Measurements from ENCODE around the gene IGSF23. TPM values are rescaled to one million over a fixed set of nuclear protein-coding genes. Genes with fewer than 3 reads are reported as not detected.

Gene IGSF23
- total and polyA plus RNA-seq, 8 donors: 0.73 TPM; not detected in 7

GRCh38 chr19:44672226-44672625, 58.9 kb downstream of the IGSF23 start:
- intact Hi-C loops (cut with DNase I; ENCODE audit: low total_unique reads): no loop called here
- no peak overlapping the region for H3K4me3 ChIP-seq
- no peak for TF ChIP-seq EP300 (IDR thresholded peaks at IDR 0.05)
- TF ChIP-seq POLR2AphosphoS5 (IDR thresholded peaks at IDR 0.05): no peak
- no peak for TF ChIP-seq POLR2A (IDR thresholded peaks at IDR 0.05)
- no peak for TF ChIP-seq CTCF (IDR thresholded peaks at IDR 0.05)
- WGBS, 5 donors: 64 to 91% (median 75%) methylated on average over 1 of the region's 1 CpG
- H3K27me3 ChIP-seq: no peaks in the 10 kb centered on the region
- H3K4me1 ChIP-seq: no peaks in the 10 kb centered on the region
- H3K36me3 ChIP-seq: peaks cover 0 to 12% (median 0%) of the 10 kb centered on the region in 4 donors
- no peak for DNase-seq
- no peaks in the 10 kb centered on the region for H3K9me3 ChIP-seq
- H3K27ac ChIP-seq: no peak overlapping the region

GRCh38 chr19:44673510-44673909, 60.1 kb downstream of the IGSF23 start:
- no peaks in the 10 kb centered on the region for H3K27me3 ChIP-seq
- 74 to 96% (median 91%) methylated on average over 4 of the region's 4 CpGs for WGBS, 5 donors
- intact Hi-C loops (cut with DNase I; ENCODE audit: low total_unique reads): no loop called here
- TF ChIP-seq POLR2A (IDR thresholded peaks at IDR 0.05) (no peak), CTCF (IDR thresholded peaks at IDR 0.05) (no peak), EP300 (IDR thresholded peaks at IDR 0.05) (no peak), POLR2AphosphoS5 (IDR thresholded peaks at IDR 0.05) (no peak)
- no peak for DNase-seq
- H3K9me3 ChIP-seq: no peaks in the 10 kb centered on the region
- no peaks in the 10 kb centered on the region for H3K4me1 ChIP-seq
- H3K27ac ChIP-seq: no peak overlapping the region
- H3K4me3 ChIP-seq: no peak overlapping the region
- peaks cover 0 to 12% (median 0%) of the 10 kb centered on the region in 4 donors for H3K36me3 ChIP-seq

GRCh38 chr19:44675521-44675920, 62.2 kb downstream of the IGSF23 start:
- H3K27ac ChIP-seq: no peak overlapping the region
- no peak for TF ChIP-seq CTCF (IDR thresholded peaks at IDR 0.05)
- TF ChIP-seq EP300 (IDR thresholded peaks at IDR 0.05): no peak
- no peak for TF ChIP-seq POLR2AphosphoS5 (IDR thresholded peaks at IDR 0.05)
- no peak for TF ChIP-seq POLR2A (IDR thresholded peaks at IDR 0.05)
- DNase-seq: no peak
- H3K9me3 ChIP-seq: no peaks in the 10 kb centered on the region
- H3K4me3 ChIP-seq: no peak overlapping the region
- peaks cover 0 to 18% (median 1%) of the 10 kb centered on the region in 4 donors for H3K36me3 ChIP-seq
- no peaks in the 10 kb centered on the region for H3K27me3 ChIP-seq
- no peaks in the 10 kb centered on the region for H3K4me1 ChIP-seq
- WGBS, 5 donors: 88 to 95% (median 93%) methylated on average over 6 of the region's 6 CpGs
- intact Hi-C loops (cut with DNase I; ENCODE audit: low total_unique reads): no loop called here

GRCh38 chr19:44677019-44677811, 63.9 kb downstream of the IGSF23 start:
- WGBS, 5 donors: 64 to 70% (median 67%) methylated on average over 8 of the region's 8 CpGs
- no peak for TF ChIP-seq POLR2AphosphoS5 (IDR thresholded peaks at IDR 0.05)
- no peak for TF ChIP-seq CTCF (IDR thresholded peaks at IDR 0.05)
- TF ChIP-seq POLR2A (IDR thresholded peaks at IDR 0.05): no peak
- no peak for TF ChIP-seq EP300 (IDR thresholded peaks at IDR 0.05)
- Histone ChIP-seq H3K4me3 (no peak overlapping the region), H3K9me3 (no peaks in the 10 kb centered on the region), H3K4me1 (no peaks in the 10 kb centered on the region), H3K27me3 (no peaks in the 10 kb centered on the region), H3K36me3 (peaks cover 0 to 26% (median 3%) of the 10 kb centered on the region in 4 donors), H3K27ac (no peak overlapping the region)
- DNase-seq: no peak
- intact Hi-C loops (cut with DNase I; ENCODE audit: low total_unique reads): no loop called here

All from stomach (tissue), 9 donors.